ENCODE data around the gene EBLN1. TPM values are rescaled to one million over a fixed set of nuclear protein-coding genes. Genes with fewer than 3 reads are reported as not detected.

Gene EBLN1
- total RNA-seq, 1 donor from 2014 or later: not detected

DNA sequence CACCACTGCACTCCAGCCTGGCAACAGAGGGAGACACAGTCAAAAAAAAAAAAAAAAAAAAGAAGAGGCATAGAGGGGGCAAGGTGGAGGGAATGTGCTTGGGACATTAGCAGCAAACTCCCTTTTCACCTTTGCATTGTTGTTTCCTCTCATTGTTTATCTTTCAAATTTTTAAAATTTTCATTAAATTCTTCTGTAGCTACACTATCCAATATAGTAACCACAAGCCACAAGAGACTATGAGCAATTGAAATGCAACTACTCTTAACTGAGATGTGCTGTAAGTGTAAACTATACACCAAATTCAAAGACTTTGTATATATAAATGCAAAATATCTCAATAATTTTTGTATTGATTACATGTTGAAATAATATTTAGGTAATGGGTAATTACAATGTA is 43.4 kb downstream of the EBLN1 start:
- Mint-ChIP-seq H3K9me3 (no peaks in the 10 kb centered on the region), H3K27me3 (peaks cover 5% of the 10 kb centered on the region), H3K36me3 (no peaks in the 10 kb centered on the region), H3K27ac (no peak overlapping the region), H3K4me3 (no peak overlapping the region), H3K4me1 (ENCODE audit: unreplicated experiment) (no peaks in the 10 kb centered on the region)
- TF ChIP-seq, protein P1, sequence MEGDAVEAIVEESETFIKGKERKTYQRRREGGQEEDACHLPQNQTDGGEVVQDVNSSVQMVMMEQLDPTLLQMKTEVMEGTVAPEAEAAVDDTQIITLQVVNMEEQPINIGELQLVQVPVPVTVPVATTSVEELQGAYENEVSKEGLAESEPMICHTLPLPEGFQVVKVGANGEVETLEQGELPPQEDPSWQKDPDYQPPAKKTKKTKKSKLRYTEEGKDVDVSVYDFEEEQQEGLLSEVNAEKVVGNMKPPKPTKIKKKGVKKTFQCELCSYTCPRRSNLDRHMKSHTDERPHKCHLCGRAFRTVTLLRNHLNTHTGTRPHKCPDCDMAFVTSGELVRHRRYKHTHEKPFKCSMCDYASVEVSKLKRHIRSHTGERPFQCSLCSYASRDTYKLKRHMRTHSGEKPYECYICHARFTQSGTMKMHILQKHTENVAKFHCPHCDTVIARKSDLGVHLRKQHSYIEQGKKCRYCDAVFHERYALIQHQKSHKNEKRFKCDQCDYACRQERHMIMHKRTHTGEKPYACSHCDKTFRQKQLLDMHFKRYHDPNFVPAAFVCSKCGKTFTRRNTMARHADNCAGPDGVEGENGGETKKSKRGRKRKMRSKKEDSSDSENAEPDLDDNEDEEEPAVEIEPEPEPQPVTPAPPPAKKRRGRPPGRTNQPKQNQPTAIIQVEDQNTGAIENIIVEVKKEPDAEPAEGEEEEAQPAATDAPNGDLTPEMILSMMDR (conservative IDR thresholded peaks at IDR 0.05): no peak
- DNase-seq (ENCODE audit: extremely low spot score, unreplicated experiment): no peak

GRCh38 chr10:22171131-22171530 is 46.7 kb downstream of the EBLN1 start:
- Mint-ChIP-seq H3K9me3 (no peaks in the 10 kb centered on the region), H3K27ac (no peak overlapping the region), H3K4me1 (ENCODE audit: unreplicated experiment) (no peaks in the 10 kb centered on the region), H3K36me3 (no peaks in the 10 kb centered on the region), H3K4me3 (no peak overlapping the region), H3K27me3 (peaks cover under 1% of the 10 kb centered on the region)
- TF ChIP-seq, protein P1 (conservative IDR thresholded peaks at IDR 0.05): no peak
- no peak for DNase-seq (ENCODE audit: extremely low spot score, unreplicated experiment)

DNA sequence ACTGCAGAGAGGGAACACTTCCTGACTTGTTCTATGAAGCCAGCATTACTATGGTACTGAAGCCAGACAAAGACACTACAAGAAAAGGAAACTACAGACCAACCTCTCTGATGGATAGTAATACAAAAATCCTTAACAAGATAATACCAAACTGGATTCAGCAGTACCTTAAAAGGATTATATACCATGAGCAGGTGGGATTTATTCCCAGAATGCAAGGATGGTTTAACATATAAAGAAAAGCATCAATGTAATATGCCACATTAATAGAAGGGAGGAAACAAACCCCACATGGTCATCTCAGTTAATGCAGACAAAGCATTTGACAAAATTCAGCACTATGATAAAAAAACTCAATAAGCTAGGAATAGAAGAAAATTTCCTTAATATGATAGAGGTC is 47.2 kb downstream of the EBLN1 start:
- H3K4me1 Mint-ChIP-seq (ENCODE audit: unreplicated experiment): no peaks in the 10 kb centered on the region
- H3K27me3 Mint-ChIP-seq: no peaks in the 10 kb centered on the region
- no peak for DNase-seq (ENCODE audit: extremely low spot score, unreplicated experiment)
- H3K36me3 Mint-ChIP-seq: no peaks in the 10 kb centered on the region
- H3K27ac Mint-ChIP-seq: no peak overlapping the region
- H3K4me3 Mint-ChIP-seq: no peak overlapping the region
- no peaks in the 10 kb centered on the region for H3K9me3 Mint-ChIP-seq
- TF ChIP-seq, protein P1 (conservative IDR thresholded peaks at IDR 0.05): no peak

DNA sequence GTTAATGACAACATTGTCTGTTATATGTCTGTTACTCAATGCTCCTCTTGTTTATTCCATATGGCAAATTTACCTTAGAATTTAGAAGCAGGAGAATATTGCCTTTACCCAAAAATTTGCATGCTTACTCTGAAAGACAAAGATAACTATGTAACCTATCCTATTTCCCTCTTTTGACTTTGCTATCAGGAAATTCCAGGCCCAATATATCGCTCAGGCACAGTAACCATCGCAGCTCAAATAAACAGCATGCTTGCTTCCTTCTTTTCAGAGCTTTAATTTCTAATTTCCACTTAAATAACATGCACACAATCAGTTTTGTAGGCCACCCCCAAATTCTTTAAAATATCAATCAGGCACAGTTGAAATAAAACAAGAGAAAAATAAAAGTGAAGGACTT is 57.8 kb downstream of the EBLN1 start:
- H3K4me3 Mint-ChIP-seq: no peak overlapping the region
- no peaks in the 10 kb centered on the region for H3K9me3 Mint-ChIP-seq
- peaks cover 4% of the 10 kb centered on the region for H3K4me1 Mint-ChIP-seq (ENCODE audit: unreplicated experiment)
- H3K27ac Mint-ChIP-seq: no peak overlapping the region
- TF ChIP-seq, protein P1 (conservative IDR thresholded peaks at IDR 0.05): no peak
- DNase-seq (ENCODE audit: extremely low spot score, unreplicated experiment): no peak
- H3K36me3 Mint-ChIP-seq: no peaks in the 10 kb centered on the region
- no peaks in the 10 kb centered on the region for H3K27me3 Mint-ChIP-seq

GRCh38 chr10:22159180-22159579 is 58.6 kb downstream of the EBLN1 start:
- Mint-ChIP-seq H3K27ac (no peak overlapping the region), H3K27me3 (no peaks in the 10 kb centered on the region)

More at GRCh38 chr10:22159180-22159579, 58.6 kb downstream of the EBLN1 start:
- no peaks in the 10 kb centered on the region for H3K36me3 Mint-ChIP-seq
- H3K4me3 Mint-ChIP-seq: no peak overlapping the region
- peaks cover 4% of the 10 kb centered on the region for H3K4me1 Mint-ChIP-seq (ENCODE audit: unreplicated experiment)
- H3K9me3 Mint-ChIP-seq: no peaks in the 10 kb centered on the region
- DNase-seq (ENCODE audit: extremely low spot score, unreplicated experiment): no peak
- TF ChIP-seq, protein P1 (conservative IDR thresholded peaks at IDR 0.05): no peak

Other genes with a start within 250 kb of the EBLN1 start
- gene DNAJC1, start 214.3 kb downstream of the EBLN1 start, total RNA-seq (ENCODE audit: low replicate concordance): 18.2 and 27.6 TPM in 2 replicates
- 42.5 and 51.3 TPM in 2 replicates for gene COMMD3, start 98.4 kb upstream of the EBLN1 start, total RNA-seq (ENCODE audit: low replicate concordance)
- gene BMI1, start 103.1 kb upstream of the EBLN1 start, total RNA-seq (ENCODE audit: low replicate concordance): 28.9 and 36.6 TPM in 2 replicates
- 1.9 and 6.6 TPM in 2 replicates for gene SPAG6, start 127.5 kb upstream of the EBLN1 start, total RNA-seq (ENCODE audit: low replicate concordance)

Measured in type B pancreatic cell (in vitro differentiated cells).